SH-SY5Y (cell line): ENCODE results near the gene RRAS.

Experiments used
- GATA2 ChIP-seq: IDR thresholded peaks from 2 replicates; pipeline ENCODE4 v1.6.1; 2011; ENCODE audit warnings: mild to moderate bottlenecking, low read depth, low read length
- GATA3 ChIP-seq: IDR thresholded peaks from 2 replicates; pipeline ENCODE4 v1.6.1; 2011; ENCODE audit warnings: low read depth, mild to moderate bottlenecking, low read length, moderate library complexity

The RRAS gene

DNA sequence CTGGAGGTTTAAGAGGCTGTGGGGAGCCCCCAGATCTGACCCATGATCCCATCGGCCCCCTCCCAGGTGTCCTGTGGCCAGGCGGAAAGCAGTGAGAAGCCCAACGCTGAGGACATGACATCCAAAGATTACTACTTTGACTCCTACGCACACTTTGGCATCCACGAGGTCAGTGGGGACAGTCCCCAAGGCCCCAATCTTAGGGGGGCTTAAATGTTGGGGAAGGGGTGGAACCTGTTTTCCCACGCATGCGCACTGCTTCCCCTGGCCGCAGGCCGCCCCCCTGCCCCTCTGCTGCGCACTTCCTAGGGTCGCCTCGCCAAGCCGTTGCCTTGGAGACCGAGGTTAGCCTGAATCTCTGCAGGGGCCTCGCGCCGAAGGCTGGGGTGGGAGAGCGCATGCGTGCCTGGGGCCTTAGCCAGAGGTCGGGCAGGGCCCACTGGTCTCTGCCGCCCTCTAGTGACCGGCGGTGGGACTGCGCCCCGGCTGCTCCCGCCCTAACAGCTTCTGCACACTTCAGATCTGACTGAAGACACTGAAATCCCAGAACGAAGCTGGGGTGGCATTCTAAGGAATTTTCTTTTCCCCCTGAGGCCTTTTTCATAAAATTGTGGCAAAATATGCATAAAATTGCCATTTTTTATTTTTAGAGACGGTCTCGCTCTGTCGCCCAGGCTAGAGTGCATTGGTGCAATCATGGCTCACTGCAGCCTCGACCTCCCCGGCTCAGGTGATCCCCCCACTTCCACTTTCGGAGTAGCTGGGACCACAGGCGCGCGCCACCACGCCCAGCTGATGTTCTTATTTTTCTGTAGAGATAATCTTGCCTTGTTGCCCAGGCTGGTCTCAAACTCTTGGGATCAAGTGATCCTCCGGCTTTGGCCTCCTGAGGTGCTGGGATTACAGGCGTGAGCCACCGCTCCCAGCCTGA lies 40.7 kb upstream of the RRAS start:
- TF ChIP-seq GATA2 (no peak), GATA3 (no peak)

DNA sequence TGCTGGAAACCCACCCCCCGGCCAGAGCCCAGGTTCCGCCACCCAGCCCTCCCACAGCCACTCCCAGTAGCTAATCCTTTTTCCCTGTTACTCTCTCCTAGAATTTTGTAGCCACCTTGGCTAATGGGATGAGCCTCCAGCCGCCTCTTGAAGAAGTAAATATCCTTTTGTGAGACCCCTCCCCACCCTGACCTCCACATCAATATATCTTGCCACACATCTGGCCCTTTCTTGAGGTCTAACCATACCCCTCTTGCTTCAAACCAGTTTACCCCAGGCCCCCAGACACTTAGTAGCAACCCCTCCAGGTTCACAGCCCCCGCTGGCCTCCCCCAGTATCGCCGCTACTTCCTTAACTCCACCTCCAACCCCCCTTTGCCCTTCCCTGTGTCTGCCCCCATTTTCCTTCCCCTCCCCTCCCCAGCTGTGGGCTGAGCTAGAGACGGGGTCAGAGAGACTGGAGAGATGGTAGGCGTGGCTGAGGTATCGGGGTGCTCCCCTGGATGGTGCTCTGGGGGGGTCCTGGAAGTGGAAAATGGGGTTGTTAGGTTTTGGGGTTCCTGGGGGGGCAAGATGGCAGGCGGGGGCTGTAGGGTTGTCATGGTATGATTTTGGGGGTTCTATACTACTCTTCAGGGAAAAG lies 39.9 kb upstream of the RRAS start:
- TF ChIP-seq GATA2 (no peak), GATA3 (no peak)

DNA sequence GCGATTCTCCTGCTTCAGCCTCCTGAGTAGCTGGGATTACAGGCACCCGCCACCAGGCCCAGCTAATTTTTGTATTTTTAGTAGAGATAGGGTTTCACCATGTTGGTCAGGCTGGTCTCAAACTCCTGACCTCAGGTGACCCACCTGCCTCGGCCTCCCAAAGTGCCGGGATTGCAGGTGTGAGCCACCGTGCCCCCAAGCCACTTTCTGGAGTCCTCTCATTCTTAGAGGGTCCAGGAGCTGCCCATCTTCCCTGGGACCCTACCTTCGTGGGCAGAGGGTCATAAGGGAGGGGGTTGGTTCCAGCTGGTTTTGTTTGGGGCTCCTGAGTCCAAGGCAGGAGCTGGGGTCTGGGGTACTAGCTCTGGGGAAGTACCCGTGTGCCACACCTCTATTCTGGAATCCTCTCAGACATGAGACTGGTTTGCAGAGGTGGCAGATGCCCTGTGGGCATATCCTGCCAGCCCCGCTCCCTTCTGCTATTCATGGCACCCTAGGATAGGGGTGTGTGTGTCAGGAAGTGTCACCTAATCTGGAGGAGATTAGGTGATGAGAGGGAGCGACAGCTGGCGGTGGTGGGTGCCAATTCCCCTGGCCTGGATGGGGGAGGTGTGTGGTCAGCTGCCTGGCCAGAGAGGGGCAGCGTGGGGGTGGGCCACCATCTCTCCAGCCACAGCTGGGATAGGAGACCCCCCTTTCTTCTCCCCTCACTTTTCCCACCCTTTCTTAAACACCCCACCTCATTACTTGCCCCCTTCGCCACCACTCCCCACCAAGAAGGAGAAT lies 39.2 kb upstream of the RRAS start:
- TF ChIP-seq GATA3 (no peak), GATA2 (no peak)

DNA sequence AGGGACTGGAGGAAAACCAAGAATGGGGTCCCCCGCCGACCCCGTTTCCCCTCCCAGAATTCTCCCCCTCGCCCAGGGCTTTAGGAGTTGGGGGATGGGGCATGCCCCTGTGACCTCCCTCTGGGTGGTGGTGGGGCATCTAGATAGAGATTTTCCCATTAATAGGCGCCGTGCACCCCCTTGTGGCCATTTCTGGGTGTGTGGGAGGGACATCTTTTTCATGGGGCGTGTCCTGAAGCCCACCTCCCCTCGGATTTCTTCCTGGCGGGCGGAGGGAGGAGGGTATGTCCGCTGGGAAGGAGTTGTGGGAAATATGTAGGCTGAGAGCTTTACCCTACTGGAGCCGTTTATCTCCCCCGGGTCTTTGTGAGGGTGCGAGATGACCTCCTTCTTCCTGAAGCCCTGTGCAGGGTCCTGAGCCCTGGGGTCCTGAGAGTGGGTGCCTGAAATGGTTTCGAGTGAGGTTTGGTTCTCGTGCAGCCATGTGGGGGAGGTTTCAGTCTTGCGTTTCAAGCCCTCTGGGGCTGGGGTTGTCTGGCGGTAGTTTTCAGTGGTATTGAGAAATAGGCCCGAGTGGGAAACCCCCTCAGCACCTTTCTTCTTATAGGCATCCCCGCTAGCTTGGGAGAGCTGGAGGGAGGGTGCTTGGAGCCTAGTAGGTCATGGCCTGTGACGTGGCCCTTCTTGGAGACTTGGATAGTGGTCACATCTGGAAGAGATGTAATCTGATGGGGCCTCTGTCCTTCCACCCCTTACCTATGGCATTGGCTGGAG lies 38.1 kb upstream of the RRAS start:
- peak; percentile 31; the same call in 1 of the 2 replicates for TF ChIP-seq GATA2
- no peak for TF ChIP-seq GATA3

DNA sequence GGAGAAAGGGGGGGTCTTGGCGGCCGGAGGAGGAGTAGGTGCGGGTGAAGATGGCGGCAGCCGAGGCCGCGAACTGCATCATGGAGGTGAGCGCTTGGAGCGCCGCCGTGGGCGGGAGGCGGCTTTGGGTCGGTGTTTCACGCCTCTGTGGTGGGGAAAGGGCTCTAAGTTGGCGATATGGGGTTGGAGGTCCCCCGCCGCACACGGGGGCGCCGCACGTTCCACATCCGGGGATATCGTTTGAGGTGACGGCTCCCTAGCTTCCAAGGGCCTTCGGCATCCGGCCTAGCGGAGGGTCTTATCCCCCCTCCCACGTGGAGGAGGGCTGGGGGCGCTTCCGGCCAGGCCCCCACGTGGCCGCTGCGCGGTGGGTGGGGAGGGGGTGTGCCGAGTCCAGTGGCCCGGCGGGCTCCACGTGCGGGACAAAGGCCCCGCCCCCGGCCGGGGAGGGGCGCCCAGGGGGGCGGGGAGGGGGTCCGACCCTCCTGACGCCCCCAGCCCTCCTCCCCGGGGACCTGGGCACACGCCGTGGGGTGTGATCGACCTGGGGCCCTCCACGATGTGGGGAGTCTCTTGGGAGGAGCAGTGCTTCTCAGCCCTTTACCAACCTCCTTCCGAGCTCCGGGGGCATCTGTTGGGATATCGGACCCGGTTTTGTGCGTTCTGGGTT lies 37.4 kb upstream of the RRAS start, which contains the start of gene PRMT1:
Gene PRMT1, plus strand, starts transcription at position 41 of the 670 bp plus-strand sequence. Its CDS starts 10 bp downstream, at position 51.
- TF ChIP-seq GATA2 (no peak), GATA3 (no peak)

DNA sequence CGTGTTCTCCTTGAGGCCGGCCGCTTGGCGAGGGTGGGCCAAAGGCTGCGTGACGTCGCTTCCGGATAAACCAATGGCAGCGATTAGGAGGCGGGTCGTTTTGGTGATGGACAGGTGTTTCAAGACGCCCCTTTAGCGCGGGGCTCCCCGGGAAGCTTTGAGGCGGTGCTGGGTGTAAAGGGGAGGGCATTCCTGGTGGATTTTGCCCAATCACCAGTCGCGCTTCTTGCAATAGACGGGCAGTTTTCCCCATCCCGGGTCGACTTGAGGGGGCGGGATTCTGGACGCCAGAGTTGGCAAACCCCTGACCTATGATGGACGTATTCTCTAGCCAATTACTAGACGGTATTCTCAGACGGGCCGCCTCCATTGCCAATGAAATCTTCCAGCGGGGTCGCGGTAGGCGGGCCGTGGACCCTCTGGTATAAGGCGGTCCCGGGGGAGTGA lies 36.9 kb upstream of the RRAS start:
- TF ChIP-seq GATA3 (no peak), GATA2 (no peak)

DNA sequence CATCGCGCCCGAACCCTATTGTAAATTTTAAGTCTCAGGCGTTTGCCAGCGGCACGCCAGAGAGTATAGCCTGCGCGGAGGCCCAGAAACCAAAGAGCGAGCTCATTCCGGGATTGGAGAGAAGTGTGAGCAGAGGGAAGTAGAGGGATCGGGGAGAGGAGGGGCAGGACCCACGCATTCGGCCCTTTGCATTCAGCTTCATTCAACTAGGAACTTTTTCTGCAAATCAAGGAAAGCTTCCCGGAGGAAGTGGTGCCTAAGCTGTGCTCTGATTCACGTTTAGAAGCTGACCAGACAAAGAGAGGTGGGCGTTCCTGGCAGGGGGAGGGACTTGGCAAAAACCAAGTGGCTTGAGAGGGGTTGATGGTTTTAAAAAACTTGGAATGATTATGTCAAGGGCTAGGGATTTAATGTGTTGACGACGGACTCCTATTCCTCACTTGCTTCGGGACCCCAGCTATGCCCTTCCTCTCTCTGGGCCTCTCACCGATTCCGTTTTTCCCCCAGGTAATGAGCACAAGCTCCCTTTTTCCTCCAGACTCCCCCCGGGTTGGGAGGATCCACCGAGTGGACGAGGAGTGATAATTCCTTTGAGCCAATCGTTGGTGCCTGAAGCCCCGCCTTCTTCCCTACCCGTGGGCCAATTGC lies 36.3 kb upstream of the RRAS start:
- TF ChIP-seq GATA2 (no peak), GATA3 (no peak)

DNA sequence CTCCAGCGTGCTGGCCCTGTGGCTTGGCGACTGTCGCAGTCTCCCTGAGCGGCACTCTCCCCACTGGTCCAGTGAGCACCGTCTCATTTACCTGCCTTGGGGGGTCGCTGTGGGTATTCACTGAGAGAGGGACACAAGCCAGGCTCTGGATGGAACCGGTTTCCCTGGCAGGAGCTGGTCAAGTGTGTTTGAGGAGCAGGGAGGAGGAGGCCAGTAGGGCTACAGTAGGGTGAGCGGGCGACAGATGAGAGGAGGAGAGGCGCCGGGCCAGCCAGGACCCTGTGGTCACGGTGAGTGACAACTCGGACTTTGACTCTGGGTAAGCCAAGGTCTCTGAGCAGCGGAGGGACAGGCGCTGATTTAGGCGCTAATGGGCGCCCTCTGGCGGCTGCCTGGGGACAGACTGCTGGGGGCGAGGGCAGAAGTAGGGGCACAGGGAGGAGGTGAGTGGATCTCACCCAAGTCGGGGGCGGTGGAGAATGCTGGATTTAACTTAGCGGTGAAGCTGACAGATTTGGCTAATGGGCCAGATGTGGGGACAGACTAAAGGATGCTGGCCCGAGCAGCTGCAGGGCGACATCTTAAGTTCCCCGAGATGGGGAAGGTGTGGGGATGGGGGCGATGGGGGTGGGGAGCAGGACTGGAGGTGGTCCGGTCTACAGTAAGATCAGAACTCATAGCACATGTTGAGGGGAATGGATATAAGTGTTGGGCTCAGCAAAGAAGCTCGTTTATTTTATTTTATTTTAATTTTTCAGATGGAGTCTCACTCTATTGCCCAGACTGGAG lies 32.4 kb upstream of the RRAS start:
- no peak for TF ChIP-seq GATA3
- TF ChIP-seq GATA2 = no peak; the same call in 1 of the 2 replicates

DNA sequence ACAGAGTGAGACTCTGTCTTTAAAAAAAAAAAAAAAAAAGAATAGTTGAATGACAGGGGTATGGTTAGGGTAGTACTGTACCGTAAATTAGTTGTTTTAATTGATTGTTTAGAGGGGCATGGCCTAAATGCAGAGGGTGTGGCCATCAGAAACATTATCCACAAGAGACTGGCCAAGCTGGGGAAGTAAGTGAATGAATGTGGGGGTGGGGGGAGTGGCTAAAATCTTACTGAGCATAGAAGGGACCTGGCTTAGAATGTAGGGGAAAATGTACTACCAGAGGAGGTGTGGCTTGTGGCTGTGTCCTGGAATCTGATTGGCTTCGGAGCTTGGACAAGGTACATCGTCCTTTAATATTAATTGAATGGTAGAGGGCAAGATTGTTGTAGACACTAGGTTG lies 29.6 kb upstream of the RRAS start:
- TF ChIP-seq GATA3 (no peak), GATA2 (no peak)

DNA sequence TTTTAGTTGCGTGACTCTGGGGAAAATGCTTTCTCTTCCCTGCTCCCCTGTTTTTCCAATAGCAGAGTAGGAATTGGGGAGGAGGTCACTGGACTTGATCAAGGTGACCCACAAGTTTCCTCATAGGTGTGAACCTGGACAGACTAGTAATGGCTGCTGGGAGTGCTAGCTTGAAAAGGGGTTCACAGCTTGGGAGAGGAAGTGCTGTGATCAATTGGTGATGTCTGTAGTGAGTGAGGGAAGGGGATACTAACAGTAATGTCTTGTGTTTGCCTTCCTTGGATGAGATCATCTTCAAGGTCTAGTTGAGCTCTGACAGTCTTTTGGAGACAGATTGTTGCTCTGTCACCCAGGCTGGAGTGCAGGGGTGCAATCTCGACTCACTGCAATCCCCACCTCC lies 27.5 kb upstream of the RRAS start:
- TF ChIP-seq GATA3 = no peak
- no peak for TF ChIP-seq GATA2

DNA sequence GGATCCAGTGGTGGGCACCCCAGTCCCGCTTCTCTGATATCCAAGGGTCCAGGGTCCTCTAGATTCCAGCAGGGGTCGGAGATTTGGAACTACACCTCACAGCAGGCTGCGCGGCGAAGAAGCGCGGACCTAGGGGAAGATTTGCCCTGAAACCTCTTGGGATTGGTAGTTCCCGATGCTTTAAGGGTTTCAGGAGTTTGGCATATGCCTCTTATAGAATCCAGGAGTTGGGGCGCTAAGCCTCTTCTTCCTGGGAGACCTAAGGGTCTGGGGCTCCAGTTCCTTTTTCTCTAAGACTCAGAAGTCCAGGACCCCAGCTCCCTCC lies 26.1 kb upstream of the RRAS start:
- TF ChIP-seq GATA3 (no peak), GATA2 (no peak)
